ENCODE results near the gene MYH6. TPM values are rescaled to one million over a fixed set of nuclear protein-coding genes. Genes with fewer than 3 reads are reported as not detected.

The MYH6 gene
- total RNA-seq, 4 donors from 2014 or later: 0.20 TPM; not detected in 3

DNA sequence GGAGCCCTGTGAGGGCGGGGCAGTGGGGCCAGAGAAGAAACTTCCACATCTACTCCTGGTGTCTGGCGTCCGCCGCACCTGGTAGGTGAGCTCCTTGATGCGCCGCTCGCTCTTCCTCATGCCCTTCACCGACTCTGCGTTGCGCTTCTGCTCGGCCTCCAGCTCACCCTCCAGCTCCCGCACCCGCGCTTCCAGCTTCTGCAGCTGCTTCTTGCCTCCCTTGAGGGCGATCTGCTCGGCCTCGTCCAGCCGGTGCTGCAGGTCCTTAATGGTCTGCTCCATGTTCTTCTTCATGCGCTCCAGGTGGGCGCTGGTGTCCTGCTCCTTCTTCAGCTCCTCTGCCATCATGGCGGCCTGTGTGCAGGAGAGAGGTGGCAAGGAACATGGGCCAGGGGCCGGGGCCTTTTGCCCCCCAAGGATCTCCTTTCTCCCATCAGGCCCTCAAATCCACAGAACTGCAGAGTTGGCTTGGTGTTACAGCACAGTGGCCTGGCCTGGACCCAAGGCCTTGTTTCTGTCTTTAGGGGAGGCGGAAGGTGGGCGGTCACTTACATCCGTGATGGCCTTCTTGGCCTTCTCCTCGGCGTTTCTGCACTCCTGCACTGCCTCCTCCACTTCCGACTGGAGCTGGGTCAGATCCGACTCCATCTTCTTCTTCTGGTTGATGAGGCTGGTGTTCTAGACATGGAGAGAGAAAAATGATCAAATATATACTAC lies 23.6 kb downstream of the MYH6 start:
- intact Hi-C loops (cut with DNase I; ENCODE audit: low total_unique reads): loop anchor here (5.0 to 10.0 kb wide), 2 partner anchors 57 to 120 kb away; no protein-coding TSS in a partner anchor
- WGBS, 2 donors: 88 to 93% methylated on average over 29 of the region's 29 CpGs
- no peak for TF ChIP-seq POLR2A (IDR thresholded peaks at IDR 0.05)
- TF ChIP-seq, protein P1, sequence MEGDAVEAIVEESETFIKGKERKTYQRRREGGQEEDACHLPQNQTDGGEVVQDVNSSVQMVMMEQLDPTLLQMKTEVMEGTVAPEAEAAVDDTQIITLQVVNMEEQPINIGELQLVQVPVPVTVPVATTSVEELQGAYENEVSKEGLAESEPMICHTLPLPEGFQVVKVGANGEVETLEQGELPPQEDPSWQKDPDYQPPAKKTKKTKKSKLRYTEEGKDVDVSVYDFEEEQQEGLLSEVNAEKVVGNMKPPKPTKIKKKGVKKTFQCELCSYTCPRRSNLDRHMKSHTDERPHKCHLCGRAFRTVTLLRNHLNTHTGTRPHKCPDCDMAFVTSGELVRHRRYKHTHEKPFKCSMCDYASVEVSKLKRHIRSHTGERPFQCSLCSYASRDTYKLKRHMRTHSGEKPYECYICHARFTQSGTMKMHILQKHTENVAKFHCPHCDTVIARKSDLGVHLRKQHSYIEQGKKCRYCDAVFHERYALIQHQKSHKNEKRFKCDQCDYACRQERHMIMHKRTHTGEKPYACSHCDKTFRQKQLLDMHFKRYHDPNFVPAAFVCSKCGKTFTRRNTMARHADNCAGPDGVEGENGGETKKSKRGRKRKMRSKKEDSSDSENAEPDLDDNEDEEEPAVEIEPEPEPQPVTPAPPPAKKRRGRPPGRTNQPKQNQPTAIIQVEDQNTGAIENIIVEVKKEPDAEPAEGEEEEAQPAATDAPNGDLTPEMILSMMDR (IDR thresholded peaks at IDR 0.05): no peak
- H3K4me3 ChIP-seq (ENCODE audit: low read depth, poor library complexity, severe bottlenecking): no peak overlapping the region
- DNase-seq (ENCODE audit: low spot score in 2 of 2): no peak

- no peak for DNase-seq (ENCODE audit: low spot score in 2 of 2)
- TF ChIP-seq, protein P1 (IDR thresholded peaks at IDR 0.05): no peak
- no peak for TF ChIP-seq POLR2A (IDR thresholded peaks at IDR 0.05)
- no peak overlapping the region for H3K4me3 ChIP-seq (ENCODE audit: low read depth, poor library complexity, severe bottlenecking)
- intact Hi-C loops (cut with DNase I; ENCODE audit: low total_unique reads): loop anchor here (5.0 to 10.0 kb wide), 2 partner anchors 56 to 118 kb away; no protein-coding TSS in a partner anchor
- 71 to 80% methylated on average over 10 of the region's 10 CpGs for WGBS, 2 donors
Measured at GRCh38 chr14:23382731-23383440, 25.2 kb downstream of the MYH6 start.

DNA sequence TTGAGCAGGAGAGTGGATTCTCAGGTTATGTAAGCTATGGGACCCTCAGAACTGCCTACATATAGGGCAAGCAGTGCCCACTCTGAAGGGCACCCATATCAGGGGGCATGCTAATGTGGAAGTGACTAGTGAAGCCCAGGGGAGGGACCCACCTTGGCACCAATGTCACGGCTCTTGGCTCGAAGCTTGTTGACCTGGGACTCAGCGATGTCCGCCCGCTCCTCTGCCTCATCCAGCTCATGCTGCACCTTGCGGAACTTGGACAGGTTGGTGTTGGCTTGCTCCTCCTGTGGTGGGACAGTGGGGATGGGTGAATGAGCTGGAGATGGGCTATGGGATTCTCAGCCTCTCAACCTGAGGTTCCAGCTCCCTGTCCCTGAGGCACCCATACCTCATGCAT lies 25.8 kb downstream of the MYH6 start:
- DNase-seq (ENCODE audit: low spot score in 2 of 2): no peak
- intact Hi-C loops (cut with DNase I; ENCODE audit: low total_unique reads): loop anchor here (5.0 to 10.0 kb wide), 2 partner anchors 55 to 117 kb away; no protein-coding TSS in a partner anchor
- WGBS, 2 donors: 93 to 94% methylated on average over 6 of the region's 6 CpGs
- TF ChIP-seq, protein P1 (IDR thresholded peaks at IDR 0.05): no peak
- TF ChIP-seq POLR2A (IDR thresholded peaks at IDR 0.05): no peak
- no peak overlapping the region for H3K4me3 ChIP-seq (ENCODE audit: low read depth, poor library complexity, severe bottlenecking)

DNA sequence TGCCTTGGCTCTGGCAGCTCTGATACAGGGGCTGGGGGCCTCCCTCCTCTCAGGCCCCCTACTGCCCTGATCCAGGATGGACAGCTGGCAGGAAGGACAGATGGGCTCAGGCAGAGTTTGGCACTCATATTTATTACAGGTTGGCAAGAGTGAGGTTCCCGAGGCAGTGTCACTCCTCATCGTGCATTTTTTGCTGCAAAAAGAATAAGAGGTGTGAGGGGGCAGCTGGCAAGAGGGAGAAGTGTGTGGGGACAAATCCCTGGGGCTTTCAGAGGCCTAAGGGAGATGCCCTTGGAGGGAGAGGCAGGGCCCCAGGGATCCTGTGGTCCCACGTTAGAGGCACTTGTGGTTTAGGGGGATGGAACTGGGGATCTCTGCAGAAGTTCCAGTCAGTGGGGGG lies 26.2 kb downstream of the MYH6 start:
- TF ChIP-seq POLR2A (IDR thresholded peaks at IDR 0.05): no peak
- TF ChIP-seq, protein P1 (IDR thresholded peaks at IDR 0.05): no peak
- intact Hi-C loops (cut with DNase I; ENCODE audit: low total_unique reads): loop anchor here (5.0 to 10.0 kb wide), 2 partner anchors 55 to 117 kb away; no protein-coding TSS in a partner anchor
- H3K4me3 ChIP-seq (ENCODE audit: low read depth, poor library complexity, severe bottlenecking): no peak overlapping the region
- DNase-seq (ENCODE audit: low spot score in 2 of 2): no peak
- 36 to 56% methylated on average over 3 of the region's 3 CpGs for WGBS, 2 donors

- TF ChIP-seq, protein P1 (IDR thresholded peaks at IDR 0.05): no peak
- no peak for TF ChIP-seq POLR2A (IDR thresholded peaks at IDR 0.05)
- WGBS, 2 donors: 85 to 92% methylated on average over 4 of the region's 4 CpGs
- H3K4me3 ChIP-seq (ENCODE audit: low read depth, poor library complexity, severe bottlenecking): no peak overlapping the region
- intact Hi-C loops (cut with DNase I; ENCODE audit: low total_unique reads): loop anchor here (5.0 to 10.0 kb wide), 2 partner anchors 54 to 116 kb away; no protein-coding TSS in a partner anchor
- DNase-seq (ENCODE audit: low spot score in 2 of 2): no peak
Measured at GRCh38 chr14:23380976-23381375, 27.1 kb downstream of the MYH6 start.

Measured in lower leg skin (tissue), 4 donors.